NT2/D1 (cell line): ENCODE measurements around the gene DMRT2.

Source experiments
- DNase-seq: peaks from one replicate; pipeline ENCODE4 v3.0.0-alpha.2; 2011; ENCODE audit warnings: low read depth, low spot score
- H3K27me3 ChIP-seq: 2 replicates; pipeline ENCODE4 v1.6.0; 2011; ENCODE audit warnings: mild to moderate bottlenecking; ENCODE audit not compliant: insufficient read length, insufficient read depth
- H3K36me3 ChIP-seq: 2 replicates; pipeline ENCODE4 v1.6.1; 2011; ENCODE audit warnings: mild to moderate bottlenecking, low read length, mixed read lengths; ENCODE audit not compliant: insufficient read depth, insufficient read length
- H3K4me1 ChIP-seq: 2 replicates; pipeline ENCODE4 v1.5.1; 2011; ENCODE audit not compliant: insufficient read depth, insufficient read length
- H3K4me3 ChIP-seq: 2 replicates; pipeline ENCODE4 v1.5.1; 2011; ENCODE audit warnings: low read depth; ENCODE audit not compliant: insufficient read length
- H3K9ac ChIP-seq: 2 replicates; pipeline ENCODE4 v1.6.0; 2011; ENCODE audit warnings: low read depth; ENCODE audit not compliant: insufficient read length
- H3K9me3 ChIP-seq: 2 replicates; pipeline ENCODE4 v1.5.1; 2011; ENCODE audit warnings: mild to moderate bottlenecking, low read length; ENCODE audit not compliant: insufficient read depth
- SUZ12 ChIP-seq: IDR thresholded peaks from 2 replicates; pipeline ENCODE4 v1.6.1; 2011; ENCODE audit not compliant: insufficient read length, insufficient read depth; ENCODE audit errors: extremely low read depth
- YY1 ChIP-seq: IDR thresholded peaks from 2 replicates; pipeline ENCODE4 v1.6.1; 2011; ENCODE audit not compliant: insufficient read length, insufficient read depth
- ZNF274 ChIP-seq: IDR thresholded peaks from 2 replicates; pipeline ENCODE4 v1.6.1; 2011; ENCODE audit warnings: mild to moderate bottlenecking, low read depth, low read length

Gene DMRT2

GRCh38 chr9:1050125-1050895, at the start of gene DMRT2:
DMRT2 (plus strand) TSS chr9:1050357; CDS start chr9:1051614, 1,257 bp downstream.
- peaks cover 19% of the 10 kb centered on the region for H3K27me3 ChIP-seq
- H3K4me3 ChIP-seq: peak within 1 kb of the TSS; percentile 54

DNA sequence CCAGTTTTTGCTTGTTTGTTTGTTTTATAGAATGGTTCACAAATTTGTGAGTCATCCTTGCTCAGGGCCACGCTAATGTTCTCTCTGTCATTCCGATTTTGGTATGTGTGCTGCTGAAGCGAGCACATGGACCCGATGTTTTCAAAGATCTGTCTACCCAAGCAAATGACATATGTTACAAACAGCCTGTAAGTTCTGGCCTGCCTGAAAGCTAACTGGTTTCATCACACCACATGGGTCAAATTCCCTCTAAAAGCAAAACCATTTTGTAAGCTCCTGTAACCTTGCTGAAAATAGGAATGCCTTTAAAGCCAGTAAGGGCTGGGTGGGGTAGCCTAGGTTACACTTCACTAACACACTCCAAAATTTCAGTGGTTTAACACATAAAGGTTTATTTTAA, 48.3 kb upstream of the DMRT2 start:
- Histone ChIP-seq H3K4me3 (no peak overlapping the region), H3K9ac (no peak overlapping the region), H3K9me3 (peaks cover 45% of the 10 kb centered on the region), H3K4me1 (no peaks in the 10 kb centered on the region), H3K27me3 (no peaks in the 10 kb centered on the region), H3K36me3 (no peaks in the 10 kb centered on the region)
- TF ChIP-seq ZNF274: no peak
- TF ChIP-seq SUZ12: no peak
- TF ChIP-seq YY1: no peak
- no peak for DNase-seq

More at GRCh38 chr9:1050125-1050895, at the start of gene DMRT2:
- Histone ChIP-seq H3K9me3 (peaks cover 44% of the 10 kb centered on the region), H3K4me1 (peaks cover 2% of the 10 kb centered on the region), H3K9ac (peak within 1 kb of the TSS; percentile 84), H3K36me3 (no peaks in the 10 kb centered on the region)
- no peak for DNase-seq
- no peak for TF ChIP-seq SUZ12
- no peak for TF ChIP-seq ZNF274
- no peak for TF ChIP-seq YY1

DNA sequence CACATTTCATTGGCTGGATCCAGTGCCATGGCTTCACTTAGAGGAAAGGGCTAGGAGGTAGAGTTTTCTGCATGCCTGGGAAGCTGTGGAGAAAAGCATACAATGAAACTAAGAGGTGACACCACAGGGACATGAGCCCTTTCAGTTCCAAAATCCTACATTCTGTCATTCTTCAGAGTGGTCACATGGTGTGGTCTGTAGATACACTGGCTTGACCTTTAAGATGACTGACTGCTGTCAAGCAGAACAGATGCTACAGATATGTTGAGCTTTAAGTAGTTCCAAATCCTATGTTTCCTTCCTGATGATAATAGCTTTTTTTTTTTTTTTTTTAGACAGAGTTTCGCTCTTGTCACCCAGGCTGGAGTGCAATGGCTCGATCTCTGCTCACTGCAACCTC, 47.5 kb upstream of the DMRT2 start:
- TF ChIP-seq ZNF274 (no peak), YY1 (no peak), SUZ12 (no peak)
- H3K9me3 ChIP-seq: peaks cover 40% of the 10 kb centered on the region
- H3K4me1 ChIP-seq: no peaks in the 10 kb centered on the region
- no peak for DNase-seq
- no peak overlapping the region for H3K4me3 ChIP-seq
- H3K36me3 ChIP-seq: no peaks in the 10 kb centered on the region
- no peaks in the 10 kb centered on the region for H3K27me3 ChIP-seq
- H3K9ac ChIP-seq: no peak overlapping the region

- no peak overlapping the region for H3K4me3 ChIP-seq
- no peak overlapping the region for H3K9ac ChIP-seq
- H3K4me1 ChIP-seq: peaks cover 3% of the 10 kb centered on the region
- H3K36me3 ChIP-seq: no peaks in the 10 kb centered on the region
- peaks cover 16% of the 10 kb centered on the region; the same call in 1 of the 2 replicates for H3K9me3 ChIP-seq
- TF ChIP-seq SUZ12 (no peak), ZNF274 (no peak)
- DNase-seq: peak; percentile 47
- H3K27me3 ChIP-seq: no peaks in the 10 kb centered on the region
These were observed 45.0 kb upstream of the DMRT2 start for GRCh38 chr9:1005043-1005667.

DNA sequence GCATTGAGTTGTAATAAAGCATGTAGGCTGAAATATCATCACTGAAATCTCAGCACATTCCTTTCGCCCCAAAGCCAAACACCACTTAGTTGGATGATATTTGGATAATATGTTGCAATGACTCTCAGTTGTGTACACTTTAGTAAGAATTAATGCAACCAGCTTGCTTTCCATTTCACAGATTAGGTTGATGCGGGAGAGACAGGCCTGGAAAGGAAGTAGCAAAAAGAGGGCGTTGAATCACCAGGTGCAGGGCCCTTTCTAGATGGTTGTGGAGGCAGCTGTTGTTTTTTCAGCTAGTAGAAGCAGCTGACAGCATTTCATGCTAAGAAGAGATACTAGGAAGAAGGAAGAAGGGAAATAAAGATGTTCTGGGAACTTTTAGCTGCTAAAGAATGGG, 42.8 kb upstream of the DMRT2 start:
- Histone ChIP-seq H3K36me3 (no peaks in the 10 kb centered on the region), H3K9ac (no peak overlapping the region), H3K4me3 (no peak overlapping the region), H3K9me3 (no peaks in the 10 kb centered on the region), H3K4me1 (peaks cover 3% of the 10 kb centered on the region), H3K27me3 (no peaks in the 10 kb centered on the region)
- TF ChIP-seq YY1 (no peak), SUZ12 (no peak), ZNF274 (no peak)
- no peak for DNase-seq

GRCh38 chr9:1008216-1008615, 41.9 kb upstream of the DMRT2 start:
- TF ChIP-seq YY1: no peak
- TF ChIP-seq ZNF274: no peak
- no peaks in the 10 kb centered on the region for H3K27me3 ChIP-seq
- no peak overlapping the region for H3K4me3 ChIP-seq
- no peaks in the 10 kb centered on the region for H3K36me3 ChIP-seq
- peaks cover 3% of the 10 kb centered on the region for H3K4me1 ChIP-seq
- no peak overlapping the region for H3K9ac ChIP-seq
- no peaks in the 10 kb centered on the region for H3K9me3 ChIP-seq
- no peak for DNase-seq

DNA sequence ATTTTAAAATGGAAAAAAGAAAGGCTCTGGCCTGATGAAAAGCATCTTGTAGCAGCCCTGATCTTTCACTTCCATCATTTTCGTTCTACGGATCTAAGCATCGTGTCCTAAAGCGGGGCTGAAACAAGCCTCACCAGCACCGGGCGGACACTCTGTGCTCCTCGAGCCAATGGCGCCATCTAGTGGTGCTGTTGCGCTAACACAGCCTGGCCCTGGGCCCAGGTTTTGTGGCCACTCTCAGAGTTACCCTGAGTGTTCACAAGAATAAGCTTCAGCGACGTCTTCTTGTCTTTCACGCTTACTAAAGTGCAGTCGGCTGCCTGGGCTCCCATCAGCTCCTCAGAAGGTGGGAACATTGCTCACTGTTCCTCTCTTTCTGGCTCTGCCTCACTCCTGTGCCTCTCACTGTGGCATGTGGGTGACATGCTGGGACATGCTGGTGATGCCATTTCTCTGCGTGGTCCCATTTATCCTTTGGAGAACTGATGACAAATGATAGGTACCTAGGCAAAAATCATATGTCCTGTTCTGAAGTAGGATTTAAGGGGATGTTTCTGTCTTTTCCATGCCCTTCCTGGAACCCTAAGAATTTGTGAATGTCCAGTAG, 41.0 kb upstream of the DMRT2 start:
- no peak overlapping the region for H3K4me3 ChIP-seq
- DNase-seq: peak; percentile 57
- H3K27me3 ChIP-seq: no peaks in the 10 kb centered on the region
- H3K9ac ChIP-seq: no peak overlapping the region
- H3K4me1 ChIP-seq: peaks cover 3% of the 10 kb centered on the region
- no peaks in the 10 kb centered on the region for H3K9me3 ChIP-seq
- TF ChIP-seq ZNF274 (no peak), SUZ12 (no peak), YY1 (no peak)
- no peaks in the 10 kb centered on the region for H3K36me3 ChIP-seq
